HEK293T (cell line): ENCODE results near the gene APBB2.

ENCODE experiments used
- BHLHE40 ChIP-seq: fragments of 450-650 bp; IDR thresholded peaks from 2 replicates; pipeline ENCODE4 v1.6.1; 2016; ENCODE audit warnings: mild to moderate bottlenecking, moderate library complexity, borderline replicate concordance
- CTBP1 ChIP-seq: fragments of 450-650 bp; IDR thresholded peaks from 2 replicates; pipeline ENCODE4 v1.6.1; 2016; ENCODE audit warnings: borderline replicate concordance
- ELF4 ChIP-seq: fragments of 450-650 bp; IDR thresholded peaks from 2 replicates; pipeline ENCODE4 v1.6.1; 2017; ENCODE audit warnings: antibody characterized with exemption
- FOXA1 ChIP-seq: fragments of 450-650 bp; IDR thresholded peaks from 2 replicates; pipeline ENCODE4 v1.6.1; 2016; ENCODE audit warnings: mild to moderate bottlenecking
- FOXK2 ChIP-seq: fragments of 450-650 bp; IDR thresholded peaks from 2 replicates; pipeline ENCODE4 v1.6.1; 2016; ENCODE audit warnings: mild to moderate bottlenecking
- FOXM1 ChIP-seq: fragments of 450-650 bp; IDR thresholded peaks from 2 replicates; pipeline ENCODE4 v1.6.1; 2017; ENCODE audit warnings: mild to moderate bottlenecking, borderline replicate concordance
- L3MBTL2 ChIP-seq: fragments of 450-650 bp; conservative IDR thresholded peaks from 2 replicates; pipeline ENCODE4 v1.6.1; 2016; ENCODE audit warnings: mild to moderate bottlenecking
- LEF1 ChIP-seq: fragments of 450-650 bp; IDR thresholded peaks from 2 replicates; pipeline ENCODE4 v1.6.1; 2017; ENCODE audit warnings: mild to moderate bottlenecking, borderline replicate concordance
- PKNOX1 ChIP-seq: fragments of 450-650 bp; IDR thresholded peaks from 2 replicates; pipeline ENCODE4 v1.6.1; 2016
- SP1 ChIP-seq: fragments of 450-650 bp; IDR thresholded peaks from 2 replicates; pipeline ENCODE4 v1.6.1; 2017
- SUZ12 ChIP-seq: fragments of 450-650 bp; IDR thresholded peaks from 2 replicates; pipeline ENCODE4 v1.6.1; 2016; ENCODE audit warnings: mild to moderate bottlenecking
- TARDBP ChIP-seq: fragments of 450-650 bp; IDR thresholded peaks from 2 replicates; pipeline ENCODE4 v1.6.1; 2016
- ZNF384 ChIP-seq: fragments of 450-650 bp; IDR thresholded peaks from 2 replicates; pipeline ENCODE4 v1.6.1; 2016

- TF ChIP-seq BHLHE40 = no peak
- TF ChIP-seq L3MBTL2 = no peak
- no peak for TF ChIP-seq ZNF384
- no peak for TF ChIP-seq FOXA1
- no peak for TF ChIP-seq FOXM1
- no peak for TF ChIP-seq PKNOX1
- TF ChIP-seq FOXK2 = no peak
- TF ChIP-seq ELF4 = no peak
- no peak for TF ChIP-seq SUZ12
- TF ChIP-seq CTBP1 = no peak
- no peak for TF ChIP-seq SP1
- TF ChIP-seq LEF1 = no peak
- no peak for TF ChIP-seq TARDBP
Observed at GRCh38 chr4:41232406-41232805, 18.1 kb upstream of the APBB2 start.
